ENCODE results near the gene CMKLR1. TPM values are rescaled to one million over a fixed set of nuclear protein-coding genes. Genes with fewer than 3 reads are reported as not detected.

The CMKLR1 gene
- total RNA-seq, 4 donors from 2014 or later = 9.7 to 25.4 (median 13.0) TPM

- no peaks in the 10 kb centered on the region for H3K4me1 ChIP-seq
- no peaks in the 10 kb centered on the region for H3K9me3 ChIP-seq
- peaks cover 8% of the 10 kb centered on the region for H3K27me3 ChIP-seq
- TF ChIP-seq POLR2AphosphoS5 (IDR thresholded peaks at IDR 0.05) = no peak
- TF ChIP-seq EP300 (IDR thresholded peaks at IDR 0.05) = no peak
- TF ChIP-seq POLR2A (IDR thresholded peaks at IDR 0.05) = no peak
- TF ChIP-seq, protein P1, sequence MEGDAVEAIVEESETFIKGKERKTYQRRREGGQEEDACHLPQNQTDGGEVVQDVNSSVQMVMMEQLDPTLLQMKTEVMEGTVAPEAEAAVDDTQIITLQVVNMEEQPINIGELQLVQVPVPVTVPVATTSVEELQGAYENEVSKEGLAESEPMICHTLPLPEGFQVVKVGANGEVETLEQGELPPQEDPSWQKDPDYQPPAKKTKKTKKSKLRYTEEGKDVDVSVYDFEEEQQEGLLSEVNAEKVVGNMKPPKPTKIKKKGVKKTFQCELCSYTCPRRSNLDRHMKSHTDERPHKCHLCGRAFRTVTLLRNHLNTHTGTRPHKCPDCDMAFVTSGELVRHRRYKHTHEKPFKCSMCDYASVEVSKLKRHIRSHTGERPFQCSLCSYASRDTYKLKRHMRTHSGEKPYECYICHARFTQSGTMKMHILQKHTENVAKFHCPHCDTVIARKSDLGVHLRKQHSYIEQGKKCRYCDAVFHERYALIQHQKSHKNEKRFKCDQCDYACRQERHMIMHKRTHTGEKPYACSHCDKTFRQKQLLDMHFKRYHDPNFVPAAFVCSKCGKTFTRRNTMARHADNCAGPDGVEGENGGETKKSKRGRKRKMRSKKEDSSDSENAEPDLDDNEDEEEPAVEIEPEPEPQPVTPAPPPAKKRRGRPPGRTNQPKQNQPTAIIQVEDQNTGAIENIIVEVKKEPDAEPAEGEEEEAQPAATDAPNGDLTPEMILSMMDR (IDR thresholded peaks at IDR 0.05) = no peak
- ATAC-seq = no peak
- no peaks in the 10 kb centered on the region for H3K36me3 ChIP-seq
- 83 to 100% methylated on average over 1 of the region's 1 CpG for WGBS, 2 donors (ENCODE audit: low coverage in 1 of 2)
- H3K27ac ChIP-seq = no peak overlapping the region
- H3K4me3 ChIP-seq = no peak overlapping the region
These were observed 24.5 kb upstream of the CMKLR1 start for GRCh38 chr12:108363565-108363964.

GRCh38 chr12:108363165-108363564 lies 24.1 kb upstream of the CMKLR1 start:
- Histone ChIP-seq H3K4me3 (no peak overlapping the region), H3K27me3 (peaks cover 12% of the 10 kb centered on the region), H3K36me3 (no peaks in the 10 kb centered on the region), H3K4me1 (no peaks in the 10 kb centered on the region), H3K27ac (no peak overlapping the region), H3K9me3 (no peaks in the 10 kb centered on the region)
- TF ChIP-seq POLR2AphosphoS5 (IDR thresholded peaks at IDR 0.05) = no peak
- TF ChIP-seq POLR2A (IDR thresholded peaks at IDR 0.05) = no peak
- TF ChIP-seq, protein P1 (IDR thresholded peaks at IDR 0.05) = no peak
- no peak for TF ChIP-seq EP300 (IDR thresholded peaks at IDR 0.05)
- WGBS, 2 donors (ENCODE audit: low coverage in 1 of 2) = 70% methylated on average over 10 to 11 of the region's 11 CpGs
- ATAC-seq = no peak

GRCh38 chr12:108361606-108362005 lies 22.5 kb upstream of the CMKLR1 start:
- H3K27ac ChIP-seq = no peak overlapping the region
- H3K9me3 ChIP-seq = no peaks in the 10 kb centered on the region
- 77 to 88% methylated on average over 2 to 3 of the region's 3 CpGs for WGBS, 2 donors (ENCODE audit: low coverage in 1 of 2)
- no peak for TF ChIP-seq POLR2AphosphoS5 (IDR thresholded peaks at IDR 0.05)
- TF ChIP-seq EP300 (IDR thresholded peaks at IDR 0.05) = no peak
- TF ChIP-seq, protein P1 (IDR thresholded peaks at IDR 0.05) = no peak
- TF ChIP-seq POLR2A (IDR thresholded peaks at IDR 0.05) = no peak
- no peak overlapping the region for H3K4me3 ChIP-seq
- no peaks in the 10 kb centered on the region for H3K36me3 ChIP-seq
- ATAC-seq = no peak
- peaks cover 18% of the 10 kb centered on the region for H3K27me3 ChIP-seq
- H3K4me1 ChIP-seq = no peaks in the 10 kb centered on the region

DNA sequence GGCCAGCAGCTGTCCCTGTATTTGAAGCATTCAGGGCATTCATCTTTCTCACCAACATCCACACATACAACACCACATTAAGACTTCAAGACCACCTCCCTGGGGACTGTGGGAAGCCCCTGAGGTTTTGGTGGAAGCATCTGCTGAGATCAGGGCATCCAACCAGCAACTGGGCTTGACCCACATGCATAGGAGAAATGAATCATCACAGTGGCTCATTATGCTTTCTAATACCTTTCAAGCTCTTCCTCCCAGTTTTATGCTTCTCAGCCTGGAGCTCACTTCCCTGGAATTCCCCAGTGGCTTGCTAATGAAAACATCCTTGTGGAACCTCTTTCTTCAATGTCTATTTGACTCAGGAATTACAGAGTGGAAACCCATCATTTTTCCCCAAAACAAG lies 21.4 kb upstream of the CMKLR1 start:
- H3K9me3 ChIP-seq = no peaks in the 10 kb centered on the region
- no peak overlapping the region for H3K4me3 ChIP-seq
- H3K4me1 ChIP-seq = no peaks in the 10 kb centered on the region
- no peaks in the 10 kb centered on the region for H3K36me3 ChIP-seq
- H3K27ac ChIP-seq = no peak overlapping the region
- ATAC-seq = no peak
- TF ChIP-seq POLR2A (IDR thresholded peaks at IDR 0.05) = no peak
- TF ChIP-seq, protein P1 (IDR thresholded peaks at IDR 0.05) = no peak
- TF ChIP-seq EP300 (IDR thresholded peaks at IDR 0.05) = no peak
- TF ChIP-seq POLR2AphosphoS5 (IDR thresholded peaks at IDR 0.05) = no peak
- H3K27me3 ChIP-seq = peaks cover 18% of the 10 kb centered on the region

DNA sequence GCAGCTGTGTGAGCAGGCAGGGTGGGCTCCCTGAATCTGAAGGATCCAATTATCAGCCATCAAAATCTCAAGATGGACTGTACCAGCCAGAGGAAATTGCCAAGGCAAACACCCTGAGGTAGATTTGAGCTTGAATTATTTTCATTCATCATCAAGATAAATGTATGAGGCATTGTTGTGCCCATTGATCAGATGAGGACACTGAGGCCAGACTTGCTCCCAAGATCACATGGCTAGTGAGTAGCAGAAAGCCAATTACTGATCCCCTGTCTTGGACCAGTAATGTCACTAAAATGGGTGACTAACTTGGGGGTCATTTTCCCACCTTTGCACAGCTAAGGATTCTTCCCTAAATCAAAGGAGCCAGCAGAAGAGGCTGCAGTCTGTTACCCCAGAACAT lies 20.9 kb upstream of the CMKLR1 start:
- Histone ChIP-seq H3K36me3 (no peaks in the 10 kb centered on the region), H3K9me3 (no peaks in the 10 kb centered on the region), H3K4me3 (no peak overlapping the region), H3K27ac (no peak overlapping the region), H3K4me1 (no peaks in the 10 kb centered on the region), H3K27me3 (peaks cover 18% of the 10 kb centered on the region)
- TF ChIP-seq EP300 (IDR thresholded peaks at IDR 0.05) (no peak), POLR2AphosphoS5 (IDR thresholded peaks at IDR 0.05) (no peak), POLR2A (IDR thresholded peaks at IDR 0.05) (no peak)
- TF ChIP-seq, protein P1 (IDR thresholded peaks at IDR 0.05) = no peak
- no peak for ATAC-seq

Data from gastroesophageal sphincter (tissue), 4 donors.